NB4 (cell line): ENCODE measurements around the gene SPACA4.

ENCODE experiments used
- DNase-seq: peaks from one replicate; pipeline ENCODE4 v3.0.0; 2010; ENCODE audit warnings: low read depth
- H3K4me3 ChIP-seq: one replicate; pipeline ENCODE4 v1.5.1; 2011; ENCODE audit warnings: mild to moderate bottlenecking, low read depth, low read length, moderate library complexity
- MYC ChIP-seq: IDR thresholded peaks from 2 replicates; pipeline ENCODE4 v1.6.1; 2011; ENCODE audit warnings: low read depth, low read length
- POLR2A ChIP-seq: IDR thresholded peaks from 2 replicates; pipeline ENCODE4 v1.6.1; 2011; ENCODE audit warnings: mild to moderate bottlenecking; ENCODE audit not compliant: insufficient read length; ENCODE audit errors: extremely low read depth
- TF ChIP-seq, protein P1 (sequence below): IDR thresholded peaks from one replicate; pipeline ENCODE4 v1.5.1; 2012; ENCODE audit warnings: low read depth, low read length
- TF ChIP-seq, protein P2 (sequence below): IDR thresholded peaks from 2 replicates; pipeline ENCODE4 v1.6.1; 2011; ENCODE audit warnings: low read depth, low read length

Gene SPACA4

DNA sequence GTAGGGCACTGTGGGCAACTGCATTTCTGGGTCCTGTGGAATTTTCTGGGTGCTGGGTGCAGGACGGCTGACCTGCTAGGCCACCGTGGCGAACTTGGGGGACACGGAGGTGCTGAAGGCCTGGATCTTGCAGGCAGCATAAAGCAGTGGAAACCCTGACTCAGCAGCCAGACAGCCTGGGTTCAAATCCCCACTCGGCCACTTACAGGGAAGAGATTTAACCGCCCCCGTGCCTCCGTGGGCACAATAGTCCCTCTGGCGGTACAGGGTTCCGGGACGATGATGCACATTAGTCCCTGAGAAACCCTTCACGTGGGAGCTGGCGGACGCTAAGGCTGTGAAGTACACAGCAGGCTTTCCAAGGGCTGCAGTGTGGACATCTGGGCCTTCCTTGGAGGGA, 5.3 kb downstream of the SPACA4 start:
- no peak for TF ChIP-seq POLR2A
- TF ChIP-seq MYC: no peak
- TF ChIP-seq, protein P1, sequence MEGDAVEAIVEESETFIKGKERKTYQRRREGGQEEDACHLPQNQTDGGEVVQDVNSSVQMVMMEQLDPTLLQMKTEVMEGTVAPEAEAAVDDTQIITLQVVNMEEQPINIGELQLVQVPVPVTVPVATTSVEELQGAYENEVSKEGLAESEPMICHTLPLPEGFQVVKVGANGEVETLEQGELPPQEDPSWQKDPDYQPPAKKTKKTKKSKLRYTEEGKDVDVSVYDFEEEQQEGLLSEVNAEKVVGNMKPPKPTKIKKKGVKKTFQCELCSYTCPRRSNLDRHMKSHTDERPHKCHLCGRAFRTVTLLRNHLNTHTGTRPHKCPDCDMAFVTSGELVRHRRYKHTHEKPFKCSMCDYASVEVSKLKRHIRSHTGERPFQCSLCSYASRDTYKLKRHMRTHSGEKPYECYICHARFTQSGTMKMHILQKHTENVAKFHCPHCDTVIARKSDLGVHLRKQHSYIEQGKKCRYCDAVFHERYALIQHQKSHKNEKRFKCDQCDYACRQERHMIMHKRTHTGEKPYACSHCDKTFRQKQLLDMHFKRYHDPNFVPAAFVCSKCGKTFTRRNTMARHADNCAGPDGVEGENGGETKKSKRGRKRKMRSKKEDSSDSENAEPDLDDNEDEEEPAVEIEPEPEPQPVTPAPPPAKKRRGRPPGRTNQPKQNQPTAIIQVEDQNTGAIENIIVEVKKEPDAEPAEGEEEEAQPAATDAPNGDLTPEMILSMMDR: no peak
- TF ChIP-seq, protein P2, sequence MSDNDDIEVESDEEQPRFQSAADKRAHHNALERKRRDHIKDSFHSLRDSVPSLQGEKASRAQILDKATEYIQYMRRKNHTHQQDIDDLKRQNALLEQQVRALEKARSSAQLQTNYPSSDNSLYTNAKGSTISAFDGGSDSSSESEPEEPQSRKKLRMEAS: no peak
- H3K4me3 ChIP-seq: no peak overlapping the region
- peak; percentile 60 for DNase-seq

DNA sequence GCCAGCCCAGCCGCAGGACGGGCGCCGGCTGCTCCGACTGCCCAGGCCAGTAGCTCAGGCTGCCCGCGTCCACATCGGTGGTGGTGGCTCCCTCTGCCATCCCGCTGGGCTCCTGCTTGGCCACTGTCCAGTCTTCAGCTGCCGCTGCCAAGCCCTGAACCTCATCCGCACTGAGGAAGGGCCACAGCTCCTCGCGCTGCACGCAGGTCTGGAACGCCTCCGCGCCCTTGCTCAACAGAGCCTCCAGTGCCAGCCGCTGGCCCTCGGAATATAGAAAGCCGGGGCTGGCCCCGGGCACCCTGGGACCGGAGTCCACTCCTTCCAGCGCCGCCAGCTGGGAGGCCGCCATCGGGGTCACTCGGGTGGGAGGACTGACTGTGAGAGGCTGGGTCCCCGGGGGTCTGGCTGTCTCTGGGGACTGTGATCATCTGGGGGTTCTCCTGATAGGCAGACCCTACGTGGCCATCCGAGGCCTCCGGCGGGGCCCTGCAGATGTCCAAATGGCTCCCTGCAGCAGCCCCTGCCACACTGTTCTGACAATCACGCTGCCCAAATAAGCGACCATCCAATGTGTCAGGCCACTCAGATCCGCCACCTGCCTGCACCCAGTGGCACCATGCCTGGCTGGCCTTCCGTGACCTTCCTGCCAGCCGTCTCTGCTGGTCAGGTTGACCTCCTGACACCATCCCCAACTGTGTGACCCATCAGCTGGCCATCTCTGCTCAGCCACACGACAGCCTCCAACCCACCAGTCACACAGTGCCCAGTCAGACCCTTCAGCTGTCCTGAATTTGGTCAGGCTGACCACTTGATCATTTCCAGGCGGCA, 6.7 kb downstream of the SPACA4 start:
- no peak for DNase-seq
- TF ChIP-seq, protein P2: no peak
- TF ChIP-seq POLR2A (no peak), MYC (no peak)
- TF ChIP-seq, protein P1: no peak
- no peak overlapping the region for H3K4me3 ChIP-seq

DNA sequence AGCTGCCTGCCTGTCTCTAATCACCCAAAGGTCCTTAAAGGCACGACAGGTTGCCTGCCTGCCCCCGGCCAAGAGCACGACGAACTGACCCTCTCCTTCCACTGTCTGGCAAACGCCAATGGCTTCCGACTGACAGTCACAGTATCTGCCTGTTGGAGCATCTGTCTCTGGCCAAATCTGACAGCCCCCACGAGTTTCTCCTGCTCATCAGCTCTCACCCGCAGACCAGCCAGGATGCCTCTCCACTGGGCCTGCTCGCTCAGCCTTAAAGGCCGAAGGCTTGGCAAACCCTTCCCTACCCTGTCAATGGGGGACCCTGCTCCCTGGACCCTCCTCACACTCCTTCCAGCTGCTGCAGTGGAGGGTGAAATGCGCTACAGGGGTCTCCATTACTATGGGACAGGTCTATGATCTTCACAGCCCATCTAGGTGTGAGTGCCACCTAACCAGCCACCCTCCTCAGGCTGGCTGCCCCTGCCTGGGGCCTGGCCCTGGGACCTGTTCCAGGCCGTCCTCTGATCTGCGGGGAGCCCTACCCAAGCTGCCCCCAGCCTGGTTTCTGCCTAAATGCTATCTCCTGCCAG, 7.4 kb downstream of the SPACA4 start:
- H3K4me3 ChIP-seq: no peak overlapping the region
- TF ChIP-seq, protein P1: no peak
- TF ChIP-seq POLR2A: no peak
- TF ChIP-seq, protein P2: no peak
- TF ChIP-seq MYC: no peak
- no peak for DNase-seq

DNA sequence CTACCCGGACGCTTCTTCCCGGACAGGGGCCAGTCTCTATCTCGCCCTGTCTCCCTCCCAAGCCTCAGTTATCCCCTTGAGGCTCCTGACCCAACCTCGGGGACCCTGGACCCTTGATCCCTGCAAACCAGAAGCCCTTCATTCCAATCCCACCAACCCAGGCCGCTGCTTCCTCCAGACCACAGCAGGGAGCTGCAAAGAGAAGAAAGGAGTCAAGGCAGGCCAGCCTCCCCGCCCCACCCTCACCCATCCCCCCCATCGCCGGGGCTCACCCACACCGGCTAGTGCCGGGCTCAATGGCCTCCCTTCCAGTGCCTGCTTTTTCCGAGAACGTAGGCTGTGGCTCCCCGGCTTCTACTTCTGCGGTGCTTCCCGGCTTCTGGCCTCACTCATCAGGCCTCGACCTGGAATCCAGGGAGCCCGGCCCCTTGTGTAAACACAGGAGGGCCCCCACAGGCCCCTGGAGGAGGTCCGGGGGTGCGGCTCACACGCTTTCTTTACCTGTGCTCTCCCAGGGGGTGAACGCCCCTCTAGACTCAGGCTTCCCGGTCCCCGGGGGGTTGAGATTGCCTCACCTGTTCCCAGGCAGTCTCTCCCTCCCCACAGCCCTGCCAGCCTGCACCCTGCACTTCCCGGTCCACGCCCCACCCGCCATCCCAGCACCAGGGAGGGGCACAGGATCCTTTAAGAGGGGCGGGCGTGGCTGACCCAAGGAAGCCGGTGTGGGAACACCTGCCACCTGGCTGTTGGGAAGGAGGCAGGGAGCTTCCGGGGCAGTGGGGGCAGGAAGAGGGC, 8.1 kb downstream of the SPACA4 start, which contains the start of gene FAM83E:
Gene FAM83E, minus strand, starts transcription at position 641 of the 795 bp plus-strand sequence. CDS start 1,704 bp downstream, outside the sequence.
- H3K4me3 ChIP-seq: peak within 1 kb of the TSS; percentile 68
- peak; percentile 75 for DNase-seq
- TF ChIP-seq POLR2A (no peak), MYC (no peak)
- TF ChIP-seq, protein P1: no peak
- TF ChIP-seq, protein P2: no peak

DNA sequence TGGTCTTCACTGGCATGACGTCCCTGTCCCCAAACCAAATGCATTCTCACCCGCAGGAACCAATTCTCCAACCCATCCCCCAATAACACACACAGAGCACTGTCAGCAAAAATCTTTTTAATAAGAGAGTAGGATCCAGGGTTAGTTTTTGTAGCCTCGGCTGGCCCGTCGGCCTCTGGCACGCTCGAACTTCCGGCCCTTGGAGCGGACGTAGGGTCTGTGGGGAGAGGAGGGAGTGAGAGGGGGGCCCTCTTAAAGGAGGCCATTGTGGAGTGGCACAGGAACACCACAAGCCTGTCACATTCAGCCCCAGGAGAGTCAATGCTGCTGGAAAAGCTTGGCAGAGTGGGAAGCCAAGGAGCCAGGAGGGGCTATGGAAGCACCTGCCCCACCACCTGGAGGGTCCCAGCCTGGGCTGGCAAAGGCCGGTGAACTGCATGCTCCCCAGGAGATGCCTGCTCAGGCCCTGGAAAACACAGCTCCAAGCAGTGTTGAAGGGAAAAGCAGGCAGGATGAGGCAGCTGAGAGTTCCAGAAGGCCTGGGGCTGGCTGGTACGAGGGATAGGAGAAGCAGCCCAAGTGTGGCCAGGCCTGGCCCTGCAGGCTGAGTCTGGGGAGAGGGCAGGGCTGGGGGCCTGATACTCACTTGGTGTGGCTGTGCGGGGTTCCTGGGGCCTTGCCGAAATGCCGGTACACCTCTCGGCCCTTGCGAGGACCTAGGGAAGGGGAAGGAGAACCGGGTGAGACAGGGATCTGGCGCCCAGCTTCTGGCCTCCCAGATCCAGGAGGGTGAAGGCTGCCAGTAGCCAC, 8.9 kb downstream of the SPACA4 start:
- DNase-seq: no peak
- H3K4me3 ChIP-seq: peak overlapping the region; percentile 68
- TF ChIP-seq POLR2A (no peak), MYC (no peak)
- TF ChIP-seq, protein P2: no peak
- TF ChIP-seq, protein P1: no peak
